Midbrain (tissue), 1 donor: ENCODE results near the gene CDH26.

ENCODE experiments used
- DNase-seq: peaks from one replicate; lab custom pipeline; 2025; lab: John Stamatoyannopoulos, UW

CDH26 gene

DNA sequence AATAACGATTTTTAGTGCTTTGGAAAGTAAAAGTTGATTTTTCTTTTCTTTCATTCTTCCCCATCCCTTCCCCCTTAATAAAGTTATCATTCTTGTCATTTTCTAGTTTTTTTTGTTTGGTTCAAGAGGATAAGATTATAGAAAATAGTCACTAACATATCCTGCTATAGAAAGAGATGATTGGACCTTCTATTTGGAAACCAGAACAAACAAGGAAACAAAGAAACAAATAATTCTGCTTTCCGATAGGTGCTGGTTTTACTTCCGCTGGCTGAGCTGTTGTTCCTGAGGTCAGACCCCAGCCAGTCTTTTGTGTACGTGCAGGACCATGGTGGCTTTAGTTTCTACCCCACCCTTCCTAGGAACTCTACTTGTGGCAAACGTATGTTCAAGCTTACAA, at the start of gene CDH26:
Gene CDH26 (plus strand): TSS at position 301 of the 400 bp plus-strand sequence. CDS start 304 bp downstream, outside the sequence.
- no peak for DNase-seq

- no peak for DNase-seq
Observed at GRCh38 chr20:59908855-59909254, 49.4 kb upstream of the CDH26 start.

GRCh38 chr20:59911041-59911440, 47.2 kb upstream of the CDH26 start:
- no peak for DNase-seq

DNA sequence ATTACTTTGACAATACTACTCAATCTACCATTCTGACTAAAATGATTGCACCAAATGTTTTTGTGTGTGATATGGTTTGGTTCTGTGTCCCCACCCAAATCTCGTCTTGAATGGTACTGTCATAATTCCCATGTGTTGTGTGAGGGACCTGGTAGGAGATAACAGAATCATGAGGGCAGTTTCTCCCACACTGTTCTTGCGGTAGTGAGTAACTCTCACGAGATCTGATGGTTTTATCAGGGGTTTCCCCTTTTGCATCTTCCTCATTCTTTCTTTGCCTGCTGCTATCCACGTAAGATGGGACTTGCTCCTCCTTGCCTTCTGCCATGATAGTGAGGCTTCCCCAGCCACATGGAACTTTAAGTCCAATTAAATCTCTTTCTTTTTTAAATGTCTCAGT, 45.6 kb upstream of the CDH26 start:
- no peak for DNase-seq

GRCh38 chr20:59920944-59921343, 37.3 kb upstream of the CDH26 start:
- no peak for DNase-seq

GRCh38 chr20:59923514-59923913, 34.7 kb upstream of the CDH26 start:
- no peak for DNase-seq

DNA sequence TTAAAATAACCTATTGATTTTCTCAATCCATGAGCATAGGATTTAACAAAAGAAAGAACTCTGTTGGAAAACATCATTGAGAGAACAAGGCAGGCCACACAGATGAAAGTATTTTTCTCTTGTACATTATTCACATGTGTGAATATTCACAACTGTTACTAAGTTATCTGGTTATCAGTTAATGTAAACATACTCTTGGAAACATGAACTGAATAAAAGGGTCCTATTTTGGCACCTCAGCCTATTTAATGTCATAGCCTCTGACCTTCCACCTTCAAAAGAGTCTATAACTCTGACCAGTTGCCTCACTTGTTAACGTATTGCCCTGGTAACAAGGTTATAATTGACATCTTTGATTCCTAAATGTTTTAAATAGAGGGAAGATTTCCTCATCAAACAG, 32.9 kb upstream of the CDH26 start:
- DNase-seq: no peak

GRCh38 chr20:59925899-59926298, 32.3 kb upstream of the CDH26 start:
- DNase-seq: no peak

DNA sequence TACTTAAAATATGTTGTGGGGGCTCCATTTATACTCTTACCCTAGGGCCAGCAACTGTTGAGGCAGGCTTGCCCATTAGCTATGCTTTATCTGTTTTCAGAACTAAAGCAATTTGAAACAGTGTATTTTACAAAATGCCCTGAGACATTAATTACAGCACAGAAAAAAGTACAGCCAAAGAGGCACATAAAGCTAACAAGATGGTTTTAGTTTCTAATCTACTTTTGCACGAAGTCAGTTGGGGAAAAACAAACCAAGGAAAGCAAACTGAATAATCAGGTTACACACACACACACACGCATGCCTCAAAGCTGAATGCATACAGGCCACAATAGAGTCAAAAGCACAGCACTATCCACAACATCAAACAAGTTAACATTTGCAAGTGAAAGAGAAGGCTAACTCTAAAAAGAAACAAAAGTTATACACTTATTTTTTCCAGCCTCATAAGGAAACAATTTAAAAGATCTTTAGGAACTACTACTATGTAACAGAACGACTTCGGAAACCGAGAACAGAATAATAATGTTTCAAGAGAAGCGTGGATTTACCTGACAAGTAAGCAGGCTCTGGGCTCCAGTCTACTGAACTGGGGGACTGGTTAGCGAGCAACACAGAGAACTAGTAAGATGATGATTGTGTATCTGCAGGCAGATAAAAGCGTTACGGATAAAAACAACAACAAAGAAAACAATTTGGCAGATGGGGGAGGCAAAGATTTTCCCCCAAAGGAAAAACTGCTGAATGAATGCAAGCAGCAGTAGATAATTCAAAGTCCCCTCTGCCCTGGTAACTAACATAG, 26.5 kb upstream of the CDH26 start:
- DNase-seq: no peak

DNA sequence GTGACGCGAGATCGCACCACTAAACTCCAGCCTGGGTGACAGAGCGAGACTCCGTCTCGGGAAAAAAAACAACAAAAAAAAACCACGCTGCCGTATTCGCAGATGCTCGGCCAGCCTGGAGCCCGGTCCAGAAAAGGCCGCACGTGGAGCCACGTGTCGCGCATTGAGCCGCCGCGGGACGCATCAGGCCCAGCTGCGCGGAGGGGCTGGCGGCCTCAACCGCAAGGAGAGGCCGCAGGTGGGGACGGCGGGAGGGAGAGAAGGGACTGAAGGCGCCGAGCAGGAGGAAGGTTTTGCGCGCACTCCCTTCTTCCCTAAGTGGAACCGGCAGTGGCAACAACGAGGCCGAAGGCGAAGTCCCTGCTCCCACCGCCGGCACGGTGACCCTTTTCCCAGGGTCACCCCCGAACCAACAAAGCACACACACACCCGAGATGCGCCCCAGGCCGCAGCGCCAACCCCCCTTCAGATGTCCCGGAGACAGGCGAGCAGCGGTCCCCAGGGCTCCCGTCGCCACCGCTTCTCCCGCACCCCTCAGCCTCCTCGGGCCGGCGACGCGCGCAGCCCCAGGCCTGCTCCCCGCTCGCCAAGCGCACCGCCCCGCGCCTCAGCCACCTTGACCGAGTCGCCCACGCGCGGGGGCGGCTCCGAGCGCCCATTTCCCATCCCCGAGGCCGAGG, 25.5 kb upstream of the CDH26 start:
- no peak for DNase-seq

GRCh38 chr20:59933296-59933848, 24.9 kb upstream of the CDH26 start, which contains the start of gene SYCP2:
Gene SYCP2 (minus strand): TSS chr20:59933637. CDS start chr20:59922413, 11,224 bp downstream.
- DNase-seq: no peak

- DNase-seq: peak; percentile 88
Observed at GRCh38 chr20:59933849-59934585, 24.2 kb upstream of the CDH26 start.

DNA sequence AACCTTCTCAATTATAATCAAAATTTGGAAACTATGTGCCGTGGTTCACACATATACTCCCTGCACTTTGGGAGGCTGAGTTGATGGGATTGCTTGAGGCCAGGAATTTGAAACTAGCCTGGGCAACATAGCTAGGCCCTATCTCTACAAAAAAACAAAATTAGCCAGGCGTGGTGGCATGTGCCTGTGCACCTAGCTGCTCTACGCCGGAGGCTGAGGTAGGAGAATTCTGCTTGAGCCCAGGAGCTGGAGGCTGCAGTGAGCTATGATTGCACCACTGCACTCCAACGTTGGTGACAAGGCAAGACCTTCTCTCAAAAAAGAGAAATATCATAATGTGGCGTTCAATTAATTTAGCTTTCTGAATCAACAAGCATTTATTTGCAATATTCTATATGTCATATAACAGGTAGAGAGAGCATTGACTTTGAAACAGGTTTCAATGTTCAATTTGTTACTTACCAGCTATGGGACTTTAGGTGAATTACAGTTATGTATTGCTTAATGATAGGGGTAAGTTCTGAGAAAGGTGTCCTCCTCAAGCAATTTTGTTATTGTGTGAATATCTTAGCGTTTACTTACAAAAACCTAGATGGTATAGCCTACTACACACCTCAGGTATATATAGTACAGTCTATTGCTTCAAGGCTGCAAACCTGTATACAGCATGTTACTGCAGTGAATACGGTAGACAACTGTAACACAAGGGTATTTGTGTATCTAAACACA, 22.6 kb upstream of the CDH26 start:
- DNase-seq: no peak

DNA sequence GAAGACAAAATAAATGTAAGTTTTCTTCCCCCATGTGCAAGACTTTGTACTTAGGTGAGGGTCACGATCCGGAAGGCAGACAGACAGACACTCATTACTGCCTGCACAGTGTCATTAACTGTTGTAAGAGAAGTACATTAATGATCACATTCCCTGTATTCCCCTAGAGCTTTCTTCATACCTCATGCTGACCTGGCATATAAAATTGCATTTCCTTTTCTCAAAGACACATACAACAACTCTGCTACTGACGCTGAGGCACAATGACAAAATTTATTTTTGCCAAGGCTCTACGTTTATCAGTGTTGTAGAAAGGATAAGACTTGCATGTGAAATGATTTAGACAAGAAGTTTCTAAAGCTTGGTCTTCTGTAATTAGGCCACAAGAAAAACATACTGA, 21.8 kb upstream of the CDH26 start:
- DNase-seq: no peak

DNA sequence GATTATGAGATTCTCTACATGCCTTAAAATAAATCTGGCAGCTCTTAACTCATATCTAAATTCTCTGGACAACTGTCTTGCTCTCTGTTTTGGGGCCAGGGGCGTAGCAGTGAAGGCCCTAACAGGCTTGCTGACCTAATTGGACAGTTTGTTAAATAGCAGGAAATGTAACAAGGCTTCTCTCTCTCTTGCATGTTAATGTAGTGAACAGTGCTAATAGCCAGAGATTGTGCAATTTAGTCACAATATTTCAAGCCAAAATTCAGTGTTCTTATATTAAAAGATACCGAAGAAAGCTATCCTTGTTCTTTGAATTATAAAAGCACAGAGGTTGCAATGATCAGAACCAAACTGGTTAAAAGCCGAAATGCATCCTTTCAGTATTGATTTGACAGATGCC, 21.1 kb upstream of the CDH26 start:
- peak; percentile 40 for DNase-seq

- DNase-seq: no peak
Observed at GRCh38 chr20:59938221-59938620, 20.0 kb upstream of the CDH26 start.

GRCh38 chr20:59938696-59939051, 19.5 kb upstream of the CDH26 start:
- DNase-seq: peak; percentile 15

- no peak for DNase-seq
Observed at GRCh38 chr20:59939052-59939878, 19.0 kb upstream of the CDH26 start.

DNA sequence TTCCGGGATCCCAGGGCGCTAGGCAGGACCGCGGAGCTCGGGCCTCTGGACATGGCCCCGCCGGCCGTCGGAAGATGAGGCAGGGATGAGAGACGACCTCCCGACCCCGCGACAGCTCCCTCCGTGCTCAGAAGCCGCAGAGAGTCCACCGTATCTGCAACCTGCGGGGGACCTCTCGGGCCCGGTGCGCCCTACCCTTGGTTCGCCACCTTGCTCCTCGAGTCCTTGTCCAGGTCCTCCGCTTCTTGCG, 18.4 kb upstream of the CDH26 start:
- no peak for DNase-seq

DNA sequence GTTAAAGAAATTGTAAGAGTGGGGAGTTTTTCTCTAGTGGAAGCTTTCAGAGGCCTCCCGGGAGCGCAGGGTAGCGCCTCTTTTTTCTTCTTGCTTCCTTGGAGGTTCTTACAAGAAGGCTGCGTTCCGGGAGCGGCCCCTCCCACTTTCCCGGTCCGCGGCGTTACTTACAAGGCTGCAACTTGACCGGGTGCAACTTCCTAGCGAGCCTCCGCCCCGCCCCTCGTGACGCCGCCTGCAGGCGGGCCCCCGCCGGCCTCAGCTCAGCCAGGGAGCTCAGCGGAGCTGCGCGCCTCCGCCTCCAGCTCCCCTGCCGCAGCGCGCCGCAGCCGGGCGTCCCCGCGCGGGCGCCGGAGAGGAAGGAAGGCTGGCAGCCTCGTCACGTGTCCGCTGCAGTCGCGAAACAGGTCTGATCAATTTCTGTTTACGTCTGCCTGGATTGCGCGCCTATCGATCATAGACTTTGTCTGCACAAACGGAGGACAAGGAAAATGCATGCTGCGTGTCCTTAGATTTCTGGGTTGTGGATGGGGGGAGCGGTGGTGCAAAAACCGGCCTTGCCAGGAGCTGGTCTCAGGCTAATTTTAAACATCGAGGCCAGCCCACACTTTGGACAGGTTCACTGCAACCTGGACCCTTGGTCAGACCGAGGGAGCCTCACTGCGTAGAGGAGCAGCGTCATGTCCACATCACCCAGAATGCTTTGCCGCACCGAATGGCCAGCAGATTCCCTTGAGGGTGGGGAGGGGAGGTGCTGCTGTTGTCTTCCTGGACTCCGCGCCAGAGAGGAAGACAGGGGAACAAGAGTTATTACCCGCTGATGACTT, 17.9 kb upstream of the CDH26 start, which contains the start of the genes FAM217B and PPP1R3D:
Gene FAM217B (plus strand): TSS at position 261 of the 827 bp plus-strand sequence. CDS start 3,555 bp downstream, outside the sequence.
Gene PPP1R3D (minus strand): TSS at position 177 of the 827 bp plus-strand sequence. CDS start 374 bp downstream, outside the sequence.
- peak; percentile 95 for DNase-seq
